Right hindlimb (tissue), 1 donor: ENCODE measurements around the gene MRPL55.

Experiments used
- DNase-seq: peaks from one replicate; pipeline ENCODE4 v3.0.0-alpha.2; 2018

Gene MRPL55

DNA sequence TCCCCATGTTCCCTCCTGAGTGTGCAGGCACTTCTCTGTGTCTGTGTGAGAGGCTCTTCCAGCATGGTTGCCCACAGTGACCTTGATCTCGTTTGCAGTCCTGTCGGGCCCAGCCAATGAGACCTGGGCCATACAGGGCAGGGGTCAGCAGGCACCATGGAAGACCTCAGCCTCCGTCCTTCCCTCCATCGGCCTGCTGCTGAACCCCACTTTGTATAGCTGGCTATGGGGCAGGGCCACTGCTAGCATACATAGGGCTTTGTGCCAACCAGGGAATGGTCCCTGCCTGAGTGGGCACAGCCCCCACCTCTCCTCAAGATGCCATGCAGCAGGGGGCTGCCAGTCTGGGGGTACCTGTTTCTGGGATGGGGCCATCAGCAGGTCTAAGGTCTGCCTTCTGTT lies 9.8 kb downstream of the MRPL55 start:
- peak; percentile 21 for DNase-seq

DNA sequence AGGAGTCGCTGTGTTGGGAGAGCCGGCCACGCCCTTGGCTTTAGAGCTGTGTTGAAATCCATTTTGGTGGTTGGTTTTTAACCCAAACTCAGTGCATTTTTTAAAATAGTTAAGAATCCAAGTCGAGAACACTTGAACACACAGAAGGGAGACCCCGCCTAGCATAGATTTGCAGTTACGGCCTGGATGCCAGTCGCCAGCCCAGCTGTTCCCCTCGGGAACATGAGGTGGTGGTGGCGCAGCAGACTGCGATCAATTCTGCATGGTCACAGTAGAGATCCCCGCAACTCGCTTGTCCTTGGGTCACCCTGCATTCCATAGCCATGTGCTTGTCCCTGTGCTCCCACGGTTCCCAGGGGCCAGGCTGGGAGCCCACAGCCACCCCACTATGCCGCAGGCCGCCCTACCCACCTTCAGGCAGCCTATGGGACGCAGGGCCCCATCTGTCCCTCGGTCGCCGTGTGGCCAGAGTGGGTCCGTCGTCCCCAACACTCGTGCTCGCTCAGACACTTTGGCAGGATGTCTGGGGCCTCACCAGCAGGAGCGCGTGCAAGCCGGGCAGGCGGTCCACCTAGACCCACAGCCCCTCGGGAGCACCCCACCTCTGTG lies 10.7 kb downstream of the MRPL55 start:
- peak; percentile 16 for DNase-seq

DNA sequence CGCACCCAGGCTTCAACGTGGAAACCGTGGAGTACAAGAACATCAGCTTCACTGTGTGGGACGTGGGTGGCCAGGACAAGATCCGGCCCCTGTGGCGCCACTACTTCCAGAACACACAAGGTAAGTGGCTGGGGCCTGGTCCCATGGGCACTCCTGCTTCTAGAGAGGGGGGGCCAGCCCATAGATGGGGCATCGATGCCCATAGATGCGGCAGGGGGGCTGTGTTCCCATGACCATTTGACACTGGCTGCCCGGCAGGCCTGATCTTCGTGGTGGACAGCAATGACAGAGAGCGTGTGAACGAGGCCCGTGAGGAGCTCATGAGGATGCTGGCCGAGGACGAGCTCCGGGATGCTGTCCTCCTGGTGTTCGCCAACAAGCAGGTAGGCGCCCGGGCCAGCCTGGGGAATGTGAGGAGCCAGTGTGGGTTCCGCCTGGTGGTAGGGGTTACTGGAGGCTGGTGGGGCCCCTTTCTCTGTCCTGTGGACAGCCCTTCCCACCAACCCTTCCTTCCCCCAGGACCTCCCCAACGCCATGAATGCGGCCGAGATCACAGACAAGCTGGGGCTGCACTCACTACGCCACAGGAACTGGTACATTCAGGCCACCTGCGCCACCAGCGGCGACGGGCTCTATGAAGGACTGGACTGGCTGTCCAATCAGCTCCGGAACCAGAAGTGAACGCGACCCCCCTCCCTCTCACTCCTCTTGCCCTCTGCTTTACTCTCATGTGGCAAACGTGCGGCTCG lies 11.6 kb downstream of the MRPL55 start:
- DNase-seq, result peak; percentile 19

DNA sequence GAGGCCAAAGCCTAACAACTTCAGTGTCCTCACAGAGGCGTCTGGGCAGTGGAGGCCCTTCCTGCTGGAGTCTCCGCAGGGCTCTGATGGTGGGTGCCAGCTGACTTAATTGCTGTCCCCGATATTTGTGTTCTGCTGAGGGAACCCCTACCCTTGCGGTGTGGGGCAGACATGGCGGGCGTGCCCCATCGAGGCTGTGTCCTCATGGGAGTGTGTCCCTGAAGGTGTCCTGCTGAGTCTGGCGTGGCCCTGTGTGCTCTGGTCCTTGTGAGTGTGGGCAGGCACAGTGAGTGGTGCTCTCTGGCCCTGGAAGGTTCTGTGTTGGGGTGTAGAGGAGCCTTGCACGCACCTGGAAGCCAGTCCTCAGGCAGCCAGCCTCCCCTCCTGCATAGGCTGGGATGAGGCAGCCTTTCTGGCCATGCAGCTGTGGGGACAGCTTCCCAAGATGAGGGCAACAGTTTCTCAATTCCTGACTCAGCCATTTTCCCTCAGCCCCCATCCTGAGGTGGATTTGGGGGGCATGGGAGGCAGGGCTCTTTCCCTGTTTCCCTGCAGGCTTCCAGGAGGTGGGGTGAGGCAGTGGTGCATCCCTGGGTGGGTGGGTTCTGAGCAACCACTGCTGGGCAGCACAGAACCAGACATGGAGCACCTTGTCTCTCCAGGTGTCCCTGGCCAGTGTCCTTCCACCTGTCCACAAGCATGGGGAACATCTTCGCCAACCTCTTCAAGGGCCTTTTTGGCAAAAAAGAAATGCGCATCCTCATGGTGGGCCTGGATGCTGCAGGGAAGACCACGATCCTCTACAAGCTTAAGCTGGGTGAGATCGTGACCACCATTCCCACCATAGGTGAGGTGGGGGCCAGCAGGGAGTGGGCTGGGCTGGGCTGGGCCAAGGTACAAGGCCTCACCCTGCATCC lies 12.4 kb downstream of the MRPL55 start:
- DNase-seq, result peak; percentile 12

DNA sequence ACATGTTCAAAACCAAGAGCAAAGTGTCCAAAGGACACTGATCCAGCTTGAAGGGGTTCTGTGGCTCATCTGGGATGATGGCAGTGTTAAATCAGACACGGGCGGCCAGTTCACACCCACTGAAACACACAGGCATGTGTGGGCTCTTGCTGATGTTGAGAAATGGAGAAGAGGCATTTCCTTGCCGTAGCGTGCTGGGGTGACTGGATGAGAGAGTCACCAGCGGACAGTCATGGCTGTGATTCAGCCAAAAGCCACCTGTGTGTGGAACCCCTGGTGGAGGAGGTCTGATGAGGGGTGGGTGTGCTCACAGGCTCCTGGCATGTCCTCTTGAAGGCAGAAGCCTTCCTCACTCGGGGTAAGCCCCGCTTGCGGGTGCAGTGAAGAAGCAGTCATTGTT lies 13.2 kb downstream of the MRPL55 start:
- no peak for DNase-seq

DNA sequence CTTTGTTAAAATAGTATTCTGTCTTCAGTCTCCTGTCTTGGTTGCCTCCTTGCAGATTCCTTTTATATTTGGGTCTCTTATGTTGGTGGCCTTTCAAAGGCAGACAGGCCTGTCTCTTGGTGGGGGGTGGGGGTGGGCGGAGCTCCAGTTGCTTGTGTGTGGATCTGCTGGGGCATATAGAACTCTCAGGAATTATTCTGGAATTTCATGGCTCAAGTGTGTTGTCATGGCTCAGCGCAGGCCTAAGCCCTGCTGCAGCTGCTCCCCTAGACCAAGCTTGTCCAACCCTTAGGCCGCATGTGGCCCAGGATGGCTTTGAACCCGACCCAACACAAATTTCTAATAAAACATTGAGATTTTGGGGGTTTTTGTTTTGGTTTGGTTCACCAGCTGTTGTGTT lies 13.9 kb downstream of the MRPL55 start:
- peak; percentile 15 for DNase-seq

DNA sequence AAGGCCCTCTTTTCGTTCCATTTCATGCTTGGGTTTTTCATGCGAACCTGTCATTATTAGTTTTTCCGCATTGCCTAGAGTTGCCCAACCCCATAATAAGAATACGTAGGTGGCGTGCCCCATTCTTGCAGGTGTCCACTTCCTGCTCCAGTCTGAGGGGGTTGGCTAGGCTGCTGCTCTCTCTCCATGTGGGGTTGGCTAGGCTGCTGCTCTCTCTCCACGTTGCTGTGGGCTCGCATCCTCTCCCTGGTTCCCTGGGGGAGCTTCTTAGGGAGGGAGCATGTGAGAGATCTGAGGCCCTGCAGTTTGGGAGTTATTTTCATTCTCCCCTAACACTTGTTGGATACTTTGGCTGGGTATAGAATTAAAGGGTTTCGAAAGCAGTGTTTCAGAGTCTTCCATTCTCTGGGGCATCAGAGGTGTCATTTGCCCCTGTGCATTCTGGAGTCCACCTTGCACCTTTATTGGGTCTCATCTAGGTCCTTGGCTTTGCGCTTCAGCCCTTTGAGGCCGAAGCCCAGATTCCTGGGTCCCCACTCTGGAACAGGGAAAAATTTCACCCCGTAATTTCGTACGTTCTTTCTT lies 14.6 kb downstream of the MRPL55 start:
- DNase-seq, result no peak

DNA sequence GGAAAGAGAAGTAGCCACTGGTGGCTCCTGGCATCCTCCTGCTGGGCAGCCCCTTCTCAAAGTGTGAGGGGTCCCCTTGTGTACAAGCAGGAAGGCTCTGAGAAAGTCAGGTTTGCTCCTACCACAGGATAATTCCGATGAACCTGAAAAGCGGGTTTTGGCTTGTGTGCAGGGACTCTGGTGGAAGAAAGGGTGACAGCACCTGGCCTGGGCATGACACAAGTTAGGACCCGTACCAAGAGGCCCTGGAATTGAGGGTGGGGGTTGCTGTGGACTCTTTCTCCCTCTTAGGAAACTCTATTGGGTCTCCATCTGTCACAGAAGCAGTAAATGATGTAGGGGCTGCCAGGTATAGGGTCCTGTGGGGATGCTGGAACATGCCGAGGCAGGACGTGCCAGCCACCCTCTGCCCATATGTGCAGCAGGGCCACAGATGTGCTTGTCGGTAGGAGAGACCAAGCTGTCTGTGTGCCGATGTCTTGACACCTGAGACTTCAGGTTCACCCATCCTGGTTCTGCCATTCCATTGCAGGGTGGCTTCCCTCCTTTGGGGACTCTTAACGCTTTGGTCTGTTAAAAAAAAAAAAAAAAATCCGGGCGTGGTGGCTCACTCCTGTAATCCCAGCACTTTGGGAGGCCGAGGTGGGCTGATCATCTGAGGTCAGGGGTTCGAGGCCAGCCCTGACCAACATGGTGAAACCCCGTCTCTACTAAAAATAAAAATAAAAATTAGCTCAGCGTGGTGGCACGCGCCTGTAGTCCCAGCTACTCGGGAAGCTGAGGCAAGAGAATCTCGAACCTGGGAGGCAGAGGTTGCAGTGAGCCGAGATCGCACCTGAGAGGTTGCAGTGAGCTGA lies 15.8 kb downstream of the MRPL55 start:
- DNase-seq, result no peak

DNA sequence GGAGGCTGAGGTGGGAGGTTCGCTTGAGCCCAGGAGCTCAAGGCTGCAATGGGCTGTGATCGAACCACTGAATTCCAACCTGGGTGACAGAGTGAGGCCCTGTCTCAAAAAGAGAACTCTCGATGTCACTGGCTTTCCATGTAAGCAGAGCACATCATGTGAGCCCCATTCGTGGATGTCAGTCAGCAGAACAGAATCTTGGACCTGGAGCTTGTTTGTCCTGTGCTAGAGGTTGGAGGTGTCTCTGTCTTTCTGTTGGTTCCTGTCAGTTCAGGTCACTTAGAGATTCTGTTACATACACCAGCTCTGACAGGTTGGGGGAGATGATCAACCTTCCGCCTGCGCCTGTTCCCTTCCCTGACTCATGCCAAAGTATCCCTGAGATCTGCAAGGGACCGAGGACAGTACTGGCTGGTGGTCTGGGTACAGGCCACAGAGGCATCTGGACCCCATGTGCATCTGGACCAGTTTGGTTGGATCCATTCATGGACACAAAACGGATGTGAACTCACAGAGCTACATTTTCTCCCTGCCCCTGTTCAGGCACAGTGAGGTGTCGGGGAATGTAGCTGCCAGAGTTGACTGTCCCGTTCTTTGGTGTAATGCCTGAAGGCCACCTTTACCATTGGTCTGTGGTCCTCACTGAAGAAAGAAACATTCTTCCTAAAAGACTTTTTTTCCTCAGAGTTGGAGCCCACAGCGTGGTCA lies 16.6 kb downstream of the MRPL55 start:
- peak; percentile 9 for DNase-seq

DNA sequence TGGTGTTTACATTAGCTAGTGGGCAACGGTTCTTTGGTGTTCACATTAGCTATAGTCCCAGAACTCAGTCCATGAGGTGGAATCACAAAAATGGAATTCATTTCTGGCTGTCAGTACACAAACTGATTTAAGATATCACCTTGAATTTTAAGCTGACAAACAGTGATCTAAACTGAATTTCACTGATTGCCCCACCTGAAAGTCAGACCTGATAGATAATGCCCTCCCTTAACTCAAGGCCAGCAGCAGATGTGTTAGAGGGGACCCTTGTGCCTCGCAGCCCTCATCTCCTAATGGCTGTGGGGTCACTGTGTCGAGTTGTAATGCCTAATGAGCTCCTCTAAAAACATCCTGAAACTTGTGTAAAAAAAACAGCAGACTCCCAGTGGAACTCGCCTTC lies 18.0 kb downstream of the MRPL55 start:
- DNase-seq, result no peak

DNA sequence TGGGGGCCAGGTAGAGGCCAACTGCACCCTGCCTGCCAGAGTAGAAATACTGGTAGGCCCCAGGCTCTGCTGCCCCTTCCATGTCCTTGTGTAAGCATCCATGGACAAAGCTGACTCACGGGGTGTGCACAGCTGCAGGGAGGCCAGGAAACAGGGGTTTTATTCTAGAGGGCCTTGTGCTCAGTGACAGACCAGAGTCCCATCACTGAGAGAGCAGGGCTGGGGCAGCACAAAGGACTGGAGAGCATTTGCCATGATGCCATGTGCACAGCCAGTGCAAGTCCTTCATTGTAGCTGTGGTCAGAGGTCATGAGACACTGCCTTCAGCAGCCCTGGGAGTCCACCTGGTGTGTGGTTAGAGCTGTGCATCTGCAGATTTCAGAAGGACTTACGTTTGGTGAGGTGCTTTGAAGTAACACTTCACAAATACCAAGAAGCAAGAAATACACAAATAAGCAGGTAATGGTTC lies 18.5 kb downstream of the MRPL55 start:
- DNase-seq, result no peak

DNA sequence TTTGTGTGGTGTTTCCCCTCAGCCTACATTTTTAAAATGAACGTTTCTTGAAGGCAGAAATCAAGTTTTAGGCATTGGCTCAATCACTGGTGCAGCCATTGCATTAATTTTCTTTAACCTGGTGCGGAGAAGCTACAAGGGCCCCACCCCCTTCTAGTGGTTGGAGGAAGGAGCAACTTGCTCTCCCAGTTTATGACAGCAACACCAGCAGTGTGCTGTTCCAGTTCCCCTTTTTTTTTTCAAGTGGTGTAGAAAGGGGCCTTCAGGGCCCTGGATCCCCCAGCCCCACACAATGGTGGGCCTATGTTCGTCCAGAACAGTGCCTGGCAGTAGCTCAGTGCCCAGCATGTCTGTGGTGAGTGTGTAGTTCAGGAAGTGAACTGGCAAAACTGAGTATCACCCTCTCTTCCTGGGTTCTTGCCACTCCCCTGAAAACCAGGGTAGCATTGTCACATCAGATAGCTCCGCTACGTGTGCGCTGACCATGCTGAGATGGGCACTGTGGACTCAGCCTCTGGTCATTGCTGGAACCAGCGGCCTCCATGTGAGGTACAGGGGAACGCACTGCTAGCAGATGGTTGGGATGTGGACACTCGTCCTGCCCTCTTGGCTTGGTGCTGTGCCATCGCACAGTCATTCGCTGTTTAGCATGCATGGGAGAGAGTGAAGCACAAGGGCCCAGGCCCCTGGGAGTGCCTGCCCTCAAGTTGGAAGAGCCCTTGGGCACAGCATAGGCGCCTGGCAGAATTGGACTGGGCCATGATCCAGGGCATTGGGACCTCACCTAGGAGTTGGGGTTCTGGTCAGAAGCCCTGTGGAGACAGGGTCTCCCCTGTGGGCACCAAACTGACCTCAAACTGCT lies 19.3 kb downstream of the MRPL55 start:
- DNase-seq, result peak; percentile 17

DNA sequence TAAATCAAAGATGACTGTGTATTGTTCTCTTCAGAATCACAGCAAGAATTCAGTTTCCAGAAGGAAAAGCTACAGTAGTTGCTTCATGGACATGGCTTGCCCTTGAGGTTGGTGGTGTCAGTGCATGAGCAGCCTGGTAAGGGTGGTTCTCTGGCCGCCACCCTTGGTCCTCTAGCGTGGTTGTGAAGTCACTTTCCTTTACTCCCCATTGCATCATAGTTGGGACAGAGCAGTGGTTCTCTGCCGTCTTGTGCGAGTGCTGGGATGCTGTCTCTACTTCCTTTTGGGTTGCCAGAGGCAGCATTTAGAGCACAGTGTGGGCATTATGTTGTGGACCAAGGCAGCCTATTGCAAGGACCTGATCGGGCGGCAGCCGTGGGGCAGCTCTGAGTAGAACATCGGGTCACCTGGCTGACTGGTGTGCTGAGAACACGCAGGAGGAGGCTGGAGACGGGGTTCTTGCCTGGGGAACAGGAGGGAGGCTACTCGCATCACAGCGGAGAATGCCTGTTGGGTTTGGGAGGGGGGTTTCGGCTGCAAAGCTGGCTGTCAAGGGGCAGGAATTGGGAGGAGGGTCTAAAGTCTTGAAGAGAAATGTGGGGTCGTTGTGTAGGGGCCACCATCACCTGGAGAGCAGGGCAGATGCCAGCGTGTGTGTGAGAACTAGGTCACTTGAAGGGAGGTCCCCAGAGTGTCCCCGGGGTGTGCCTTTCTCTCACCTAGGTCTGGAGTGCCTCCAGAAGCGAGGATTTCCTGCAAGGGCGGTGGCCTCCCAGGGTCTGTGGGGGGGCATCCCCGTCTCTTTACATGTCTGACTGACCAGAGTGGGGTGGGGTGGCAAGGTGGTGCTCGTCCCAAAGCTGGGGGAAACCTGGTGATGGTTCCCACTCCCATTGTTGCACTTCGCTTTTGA lies 20.3 kb downstream of the MRPL55 start:
- DNase-seq, result no peak

DNA sequence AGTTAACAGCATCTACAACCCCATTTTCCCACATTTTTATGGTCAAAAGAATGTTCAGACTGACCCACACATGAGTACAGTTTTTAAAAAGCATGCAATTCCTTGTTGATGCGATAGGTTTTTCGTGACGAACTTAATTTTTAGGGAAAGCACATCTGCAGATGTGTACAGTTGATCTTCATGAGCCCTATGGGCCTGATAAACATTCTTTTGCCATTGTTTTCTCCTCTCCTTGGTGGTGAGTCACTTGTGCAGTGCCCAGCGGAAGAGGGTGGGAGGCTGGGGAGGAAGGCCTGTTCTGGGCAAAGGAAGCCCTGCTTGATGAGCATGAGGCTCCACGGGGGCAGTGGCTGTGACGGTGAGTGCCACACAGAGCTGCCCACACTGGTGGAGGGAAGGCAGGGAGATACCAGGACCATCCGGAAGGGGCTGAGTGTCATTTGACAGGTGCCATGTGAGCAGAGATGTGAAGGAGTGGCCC lies 21.3 kb downstream of the MRPL55 start:
- DNase-seq, result no peak

DNA sequence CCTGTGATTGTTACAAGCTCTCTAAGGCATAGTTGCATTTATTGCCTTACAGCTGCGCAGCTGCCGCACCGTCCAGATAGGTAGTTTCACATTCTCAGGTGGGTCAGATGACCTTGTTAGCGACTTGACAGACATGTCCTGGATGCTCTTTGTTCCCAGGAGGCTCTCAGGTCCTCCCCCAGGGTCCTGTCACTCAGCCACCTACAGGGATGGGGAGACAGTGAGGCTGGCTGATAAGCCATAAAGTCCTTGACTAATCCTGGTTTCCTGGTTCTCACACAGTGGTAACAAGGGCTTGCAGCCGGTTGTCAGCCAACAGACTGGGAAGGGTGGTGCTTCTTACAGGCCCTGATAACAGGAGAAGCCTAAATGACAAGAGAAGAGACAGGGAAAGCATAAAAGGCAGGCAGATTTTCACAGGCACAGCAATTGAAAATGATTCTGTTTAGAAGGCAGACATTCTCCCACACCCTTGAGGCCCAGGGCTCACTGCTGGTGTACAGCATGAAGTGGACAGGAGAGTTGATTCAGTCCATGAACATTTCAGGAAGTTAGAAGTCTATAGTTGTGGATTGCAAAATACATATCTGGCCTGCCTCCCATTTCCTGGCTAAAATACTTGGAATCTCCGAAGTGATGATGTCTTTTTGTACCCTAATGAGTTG lies 23.7 kb downstream of the MRPL55 start:
- DNase-seq, result no peak

DNA sequence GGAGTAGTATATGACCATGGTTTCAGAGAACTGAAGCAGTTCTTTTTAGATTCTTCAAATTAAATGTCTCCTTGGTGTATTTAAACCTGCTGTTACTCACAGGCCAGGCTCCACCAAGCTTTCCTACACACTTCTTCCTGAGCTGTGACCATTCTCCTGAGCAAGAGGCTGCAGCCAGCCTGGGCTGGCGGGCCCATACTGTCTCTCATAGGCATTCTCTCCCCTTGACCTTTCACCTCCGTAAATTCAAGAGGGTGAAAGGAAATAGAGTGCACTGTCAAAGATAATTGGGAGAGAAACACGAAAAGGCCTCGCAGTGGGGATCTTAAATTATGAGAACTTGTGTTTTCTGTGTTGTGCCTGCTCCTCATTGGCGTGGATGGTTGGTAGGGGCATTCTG lies 24.3 kb downstream of the MRPL55 start:
- DNase-seq, result no peak

DNA sequence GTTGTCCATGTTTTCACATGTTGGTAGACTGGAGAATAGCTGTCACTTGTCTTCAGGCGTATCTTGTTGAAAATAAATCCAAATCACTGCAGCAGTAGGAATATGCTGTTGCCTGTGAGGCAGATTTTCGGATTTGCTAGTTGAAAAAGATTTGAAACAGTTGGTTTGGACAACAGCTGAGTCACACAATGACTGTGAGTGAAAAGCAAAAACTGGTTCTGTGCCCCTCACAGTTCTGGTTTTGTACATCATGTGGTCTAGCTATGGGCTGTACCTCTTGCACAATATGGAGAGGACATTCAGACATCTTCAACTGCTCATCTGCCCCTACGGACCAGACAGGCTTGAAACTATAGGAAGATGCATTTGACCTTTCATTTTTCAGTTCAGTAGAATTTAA lies 24.8 kb downstream of the MRPL55 start:
- DNase-seq, result no peak

DNA sequence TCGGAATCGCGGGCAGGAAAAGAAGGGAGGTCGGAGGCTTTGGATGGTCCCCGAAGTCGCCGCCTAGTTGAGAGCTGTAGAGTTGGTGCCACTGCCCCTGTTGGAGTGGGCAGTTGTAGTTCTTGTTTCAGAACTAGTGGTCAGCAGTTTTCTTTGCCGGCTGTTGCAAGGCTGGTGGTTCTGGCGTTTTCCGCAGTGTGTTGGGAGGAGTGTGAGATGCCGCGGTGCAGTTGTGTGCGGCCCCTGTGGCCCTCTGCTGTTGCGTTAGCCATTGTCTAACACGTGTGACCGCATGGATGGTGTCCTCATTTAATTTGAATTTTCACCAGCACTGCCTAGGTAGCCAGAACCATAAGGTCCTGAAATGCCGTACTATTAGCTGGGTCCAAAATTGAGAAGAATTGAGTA lies 25.2 kb downstream of the MRPL55 start:
- DNase-seq, result no peak
